A549 (cell line): ENCODE results near the gene DIS3L2. TPM values are rescaled to one million over a fixed set of nuclear protein-coding genes. Genes with fewer than 3 reads are reported as not detected.

Source experiments
- ATAC-seq, 2 experiments: fragments of 200-7000 bp in 1 of 2; fragments of >200 bp in 1 of 2; cut with Nextera tagmentation in 1 of 2; cut with Tn5 transposase in 1 of 2; 3 replicates each; pipeline versions ENCODE4 v1.8.0 to v1.9.1; 2018 to 2020; ENCODE audit warnings: mild to moderate bottlenecking in 1 of 2, moderate library complexity in 1 of 2
- CTCF ChIA-PET: fragments of 300-600 bp; sonication (Branson Sonifier 250); formaldehyde crosslinking; extraction: SDS; loops from one replicate; lab custom pipeline; 2021; ENCODE audit warnings: antibody characterized with exemption, inconsistent platforms; lab: Yijun Ruan, JAX
- POLR2A ChIA-PET: fragments of 350-600 bp; formaldehyde crosslinking; extraction: SDS; loops from one replicate; lab custom pipeline; 2021; ENCODE audit warnings: antibody characterized with exemption, inconsistent platforms; lab: Yijun Ruan, JAX
- DNase-seq, 2 experiments: peaks; one replicate each; pipeline versions ENCODE4 v3.0.0 to v3.0.0-alpha.2; 2011 to 2016; ENCODE audit warnings: low read depth in 1 of 2, low spot score in 1 of 2
- FAIRE-seq: peaks from 2 replicates; lab custom pipeline; 2011; peaks lifted over from hg19 to GRCh38; lab: Jason Lieb, UNC
- H3K27ac ChIP-seq, 2 experiments: fragments of >200 bp; sonication (Bioruptor Twin); formaldehyde crosslinking; 3 replicates each; pipeline ENCODE4 v1.5.1; 2016 to 2017
- H3K4me1 ChIP-seq: fragments of >200 bp; sonication (Bioruptor Twin); formaldehyde crosslinking; 3 replicates; pipeline ENCODE4 v1.6.1; 2016
- H3K4me2 ChIP-seq: fragments of >200 bp; sonication (Bioruptor Twin); formaldehyde crosslinking; 3 replicates; pipeline ENCODE4 v1.6.1; 2016
- H3K4me3 ChIP-seq: fragments of >200 bp; sonication (Bioruptor Twin); formaldehyde crosslinking; 3 replicates; pipeline ENCODE4 v1.5.1; 2016
- H3K9me3 ChIP-seq: fragments of >200 bp; sonication (Bioruptor Twin); formaldehyde crosslinking; 3 replicates; pipeline ENCODE4 v1.6.1; 2016
- BHLHE40 ChIP-seq: IDR thresholded peaks from 2 replicates; pipeline ENCODE4 v1.6.1; 2012; ENCODE audit warnings: low read depth, low read length, inconsistent platforms
- CBX2 ChIP-seq: fragments of 200-600 bp; sonication (generic); IDR thresholded peaks from 2 replicates; pipeline ENCODE4 v1.6.1; 2016; ENCODE audit warnings: low read depth, mild to moderate bottlenecking, borderline replicate concordance
- CHD4 ChIP-seq: fragments of 200-600 bp; sonication (generic); IDR thresholded peaks from 2 replicates; pipeline ENCODE4 v1.6.1; 2016; ENCODE audit warnings: antibody characterized with exemption, mild to moderate bottlenecking, borderline replicate concordance
- EHF ChIP-seq: fragments of 250-450 bp; sonication (Bioruptor Pico); IDR thresholded peaks from 2 replicates; pipeline ENCODE4 v1.5.0; 2020; ENCODE audit warnings: mild to moderate bottlenecking
- EHMT2 ChIP-seq: fragments of 200-600 bp; sonication (generic); IDR thresholded peaks from 2 replicates; pipeline ENCODE4 v1.6.1; 2016; ENCODE audit warnings: antibody characterized with exemption, low read depth, mild to moderate bottlenecking, moderate library complexity
- ELK1 ChIP-seq: fragments of 150-350 bp; IDR thresholded peaks from 2 replicates; pipeline ENCODE4 v1.6.1; 2014; ENCODE audit warnings: low read depth, mild to moderate bottlenecking, low read length
- FOSB ChIP-seq: fragments of 250-450 bp; sonication (Bioruptor Pico); IDR thresholded peaks from 2 replicates; pipeline ENCODE4 v1.5.0; 2020; ENCODE audit warnings: mild to moderate bottlenecking, moderate library complexity
- FOXS1 ChIP-seq: fragments of 250-450 bp; sonication (Bioruptor Pico); IDR thresholded peaks from 2 replicates; pipeline ENCODE4 v1.5.0; 2020; ENCODE audit warnings: mild to moderate bottlenecking, moderate library complexity
- HEYL ChIP-seq: fragments of 250-450 bp; sonication (Bioruptor Pico); IDR thresholded peaks from 2 replicates; pipeline ENCODE4 v1.8.0; 2021; ENCODE audit warnings: mild to moderate bottlenecking, moderate library complexity
- HOXA7 ChIP-seq: fragments of 250-450 bp; sonication (Bioruptor Pico); IDR thresholded peaks from 2 replicates; pipeline ENCODE4 v1.5.0; 2020; ENCODE audit warnings: mild to moderate bottlenecking, moderate library complexity
- HOXB13 ChIP-seq: fragments of 250-450 bp; sonication (Bioruptor Pico); IDR thresholded peaks from 2 replicates; pipeline ENCODE4 v1.5.0; 2020; ENCODE audit warnings: low read depth, mild to moderate bottlenecking, moderate library complexity
- HOXB5 ChIP-seq: fragments of 250-450 bp; sonication (Bioruptor Pico); IDR thresholded peaks from 2 replicates; pipeline ENCODE4 v1.5.0; 2020; ENCODE audit warnings: mild to moderate bottlenecking, moderate library complexity
- JUN ChIP-seq, 2 experiments: fragments of >200 bp; sonication (Bioruptor Twin); formaldehyde crosslinking; IDR thresholded peaks; 2 replicates in 1 of 2; 3 replicates in 1 of 2; pipeline ENCODE4 v1.6.1; 2016 to 2017
- JUNB ChIP-seq: fragments of >200 bp; sonication (Bioruptor Twin); formaldehyde crosslinking; IDR thresholded peaks from 2 replicates; pipeline ENCODE4 v1.6.1; 2016
- MYC ChIP-seq: IDR thresholded peaks from 2 replicates; pipeline ENCODE4 v1.6.1; 2012; ENCODE audit warnings: mild to moderate bottlenecking, inconsistent platforms, low read length, improper control_type of control experiment, borderline replicate concordance
- NR3C1 ChIP-seq: fragments of >200 bp; sonication (Bioruptor Twin); formaldehyde crosslinking; IDR thresholded peaks from 3 replicates; pipeline ENCODE4 v1.6.1; 2017
- TP53 ChIP-seq: fragments of 250-450 bp; sonication (Bioruptor Pico); IDR thresholded peaks from 2 replicates; pipeline ENCODE4 v1.5.0; 2021; ENCODE audit warnings: mild to moderate bottlenecking, moderate library complexity
- ZC3H11A ChIP-seq: fragments of 450-650 bp; IDR thresholded peaks from 2 replicates; pipeline ENCODE4 v1.6.1; 2014; ENCODE audit warnings: antibody characterized with exemption, mild to moderate bottlenecking
- ZFP36 ChIP-seq: fragments of 450-650 bp; IDR thresholded peaks from 2 replicates; pipeline ENCODE4 v1.6.1; 2014; ENCODE audit warnings: borderline replicate concordance; ENCODE audit not compliant: partially characterized antibody
- ZSCAN20 ChIP-seq: fragments of 250-450 bp; sonication (Bioruptor Pico); IDR thresholded peaks from 2 replicates; pipeline ENCODE4 v1.8.0; 2022; ENCODE audit warnings: mild to moderate bottlenecking, moderate library complexity
- WGBS: methylation state at CpG from one replicate; pipeline ENCODE4 v1.1.6; 2017; ENCODE audit errors: missing lambda C conversion rate; 5-methylcytosine and 5-hydroxymethylcytosine counted together
- polyA plus RNA-seq, 4 experiments: library from polyadenylated mRNA; depleted of rRNA in 3 of 4; stranded (reverse); fragments of >200 nt; fragmentation: RNase III in 1 of 4; extraction: RNeasy Plus Mini Kit Qiagen cat#74134 plus additional on column Dnase treatment in 1 of 4; gene quantifications; 2 replicates in 3 of 4; 3 replicates in 1 of 4; pipeline ENCODE4 v1.2.3, GENCODE V29; 2011 to 2017
- TF ChIP-seq, protein P1 (sequence below): fragments of 250-450 bp; sonication (Bioruptor Pico); IDR thresholded peaks from 2 replicates; pipeline ENCODE4 v1.5.0; 2020; ENCODE audit warnings: low read depth, mild to moderate bottlenecking, moderate library complexity
- TF ChIP-seq, protein P2 (sequence below): fragments of >200 bp; sonication (Bioruptor Twin); formaldehyde crosslinking; IDR thresholded peaks from 3 replicates; pipeline ENCODE4 v1.5.1; 2016

The DIS3L2 gene
- polyA plus RNA-seq, 2 of the 4 experiments (the other 2 are of a cell fraction): 14.9 to 15.4 TPM

GRCh38 chr2:232318169-232318855, 356.8 kb downstream of the DIS3L2 start (continued):
- TF ChIP-seq EHMT2: no peak

DNA sequence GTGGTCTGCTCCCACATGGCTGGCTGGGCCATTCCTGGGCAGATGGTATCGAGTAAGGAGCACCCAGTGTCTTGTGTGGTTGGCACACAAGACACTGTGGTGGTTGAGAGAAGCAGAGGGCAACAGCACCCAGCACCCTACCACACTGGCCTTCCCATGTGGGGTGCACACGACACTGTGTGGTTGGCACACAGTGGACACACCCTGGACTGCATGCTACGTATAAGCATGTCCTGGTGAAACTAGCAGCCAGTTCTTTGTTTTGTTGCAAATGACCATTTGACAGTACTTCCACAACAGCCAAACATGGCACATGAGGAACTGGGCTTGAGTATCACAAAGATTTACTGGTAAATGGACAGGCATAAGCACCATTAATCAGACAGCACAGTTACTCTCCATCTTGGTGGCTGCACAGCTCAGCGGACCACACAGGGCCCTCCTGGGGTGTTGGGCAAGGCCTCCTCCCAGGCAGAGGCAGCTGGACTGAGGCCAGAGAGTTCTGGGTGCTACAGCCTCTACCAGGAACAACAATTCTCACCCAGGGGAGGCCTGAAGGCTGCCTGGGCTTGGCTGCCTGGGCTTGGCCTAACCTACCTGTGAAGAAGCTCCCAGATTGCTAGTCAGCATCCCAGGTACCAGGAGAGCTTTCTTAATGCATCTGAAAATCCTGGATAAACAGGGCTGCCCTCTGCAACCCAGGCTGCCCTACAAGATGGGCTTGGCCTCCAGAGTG, 357.7 kb downstream of the DIS3L2 start:
- FAIRE-seq (no peak), DNase-seq (no peak), ATAC-seq (no peak)
- no peak overlapping the region for H3K4me3 ChIP-seq
- H3K9me3 ChIP-seq: no peaks in the 10 kb centered on the region
- H3K4me2 ChIP-seq: no peak overlapping the region
- POLR2A ChIA-PET: no interaction called here
- H3K4me1 ChIP-seq: no peaks in the 10 kb centered on the region
- TF ChIP-seq NR3C1 (no peak), ELK1 (no peak), HOXB13 (CRISPR knock-in tag) (no peak), ZSCAN20 (no peak)
- WGBS: 100% methylated on average over 3 of the region's 4 CpGs
- CTCF ChIA-PET: interaction anchor here (0.7 to 11.8 kb wide), 3 partner anchors 16 to 394 kb away, joined by 3 to 154 read pairs (median 5); partner anchors contain the start of gene NPPC
- no peak overlapping the region for H3K27ac ChIP-seq

GRCh38 chr2:232319803-232320442, 358.4 kb downstream of the DIS3L2 start:
- H3K9me3 ChIP-seq: no peaks in the 10 kb centered on the region
- no peak overlapping the region for H3K4me2 ChIP-seq
- CTCF ChIA-PET: interaction anchor here (0.7 to 11.8 kb wide), 4 partner anchors 16 to 419 kb away, joined by 3 to 154 read pairs (median 5); partner anchors contain the start of gene NPPC
- no peak for ATAC-seq
- H3K4me1 ChIP-seq: no peaks in the 10 kb centered on the region
- WGBS: 94% methylated on average over 9 of the region's 10 CpGs
- no peak for TF ChIP-seq BHLHE40
- no peak for TF ChIP-seq HOXB13 (CRISPR knock-in tag)
- no peak for TF ChIP-seq FOXS1 (CRISPR knock-in tag)
- no peak for TF ChIP-seq TP53
- TF ChIP-seq JUNB: no peak
- TF ChIP-seq ZFP36: no peak
- no peak for TF ChIP-seq JUN (IDR thresholded peaks at IDR 0.05)
- no peak for TF ChIP-seq EHF (CRISPR knock-in tag)
- TF ChIP-seq, protein P1, sequence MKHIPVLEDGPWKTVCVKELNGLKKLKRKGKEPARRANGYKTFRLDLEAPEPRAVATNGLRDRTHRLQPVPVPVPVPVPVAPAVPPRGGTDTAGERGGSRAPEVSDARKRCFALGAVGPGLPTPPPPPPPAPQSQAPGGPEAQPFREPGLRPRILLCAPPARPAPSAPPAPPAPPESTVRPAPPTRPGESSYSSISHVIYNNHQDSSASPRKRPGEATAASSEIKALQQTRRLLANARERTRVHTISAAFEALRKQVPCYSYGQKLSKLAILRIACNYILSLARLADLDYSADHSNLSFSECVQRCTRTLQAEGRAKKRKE (CRISPR knock-in tag): no peak
- no peak for TF ChIP-seq CHD4
- TF ChIP-seq HOXB5 (CRISPR knock-in tag): no peak
- no peak for TF ChIP-seq ELK1
- no peak for TF ChIP-seq FOSB (CRISPR knock-in tag)
- TF ChIP-seq HOXA7 (CRISPR knock-in tag): no peak
- TF ChIP-seq, protein P2, sequence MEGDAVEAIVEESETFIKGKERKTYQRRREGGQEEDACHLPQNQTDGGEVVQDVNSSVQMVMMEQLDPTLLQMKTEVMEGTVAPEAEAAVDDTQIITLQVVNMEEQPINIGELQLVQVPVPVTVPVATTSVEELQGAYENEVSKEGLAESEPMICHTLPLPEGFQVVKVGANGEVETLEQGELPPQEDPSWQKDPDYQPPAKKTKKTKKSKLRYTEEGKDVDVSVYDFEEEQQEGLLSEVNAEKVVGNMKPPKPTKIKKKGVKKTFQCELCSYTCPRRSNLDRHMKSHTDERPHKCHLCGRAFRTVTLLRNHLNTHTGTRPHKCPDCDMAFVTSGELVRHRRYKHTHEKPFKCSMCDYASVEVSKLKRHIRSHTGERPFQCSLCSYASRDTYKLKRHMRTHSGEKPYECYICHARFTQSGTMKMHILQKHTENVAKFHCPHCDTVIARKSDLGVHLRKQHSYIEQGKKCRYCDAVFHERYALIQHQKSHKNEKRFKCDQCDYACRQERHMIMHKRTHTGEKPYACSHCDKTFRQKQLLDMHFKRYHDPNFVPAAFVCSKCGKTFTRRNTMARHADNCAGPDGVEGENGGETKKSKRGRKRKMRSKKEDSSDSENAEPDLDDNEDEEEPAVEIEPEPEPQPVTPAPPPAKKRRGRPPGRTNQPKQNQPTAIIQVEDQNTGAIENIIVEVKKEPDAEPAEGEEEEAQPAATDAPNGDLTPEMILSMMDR: no peak
- no peak for TF ChIP-seq HEYL (CRISPR knock-in tag)
- no peak for TF ChIP-seq CBX2
- TF ChIP-seq MYC: no peak
- no peak for TF ChIP-seq ZC3H11A
- no peak for TF ChIP-seq ZSCAN20
- TF ChIP-seq, all 56 proteins: peak for 0
- H3K27ac ChIP-seq: no peak overlapping the region
- POLR2A ChIA-PET: no interaction called here
- no peak for DNase-seq
- H3K4me3 ChIP-seq: no peak overlapping the region
- FAIRE-seq: no peak
